Adipocyte (in vitro differentiated cells): ENCODE data around the gene RAPGEF5.

ENCODE experiments used
- DNase-seq: peaks from one replicate; pipeline ENCODE4 v3.0.0-alpha.2; 2015; ENCODE audit warnings: low read depth
- H3K27me3 ChIP-seq: replicated peaks from 2 replicates; pipeline ENCODE4 v1.7.0; 2013; ENCODE audit warnings: mild to moderate bottlenecking, low read length, moderate library complexity; ENCODE audit not compliant: control insufficient read depth, insufficient read depth
- H3K36me3 ChIP-seq: 2 replicates; pipeline ENCODE4 v1.7.0; 2013; ENCODE audit warnings: low read length, mild to moderate bottlenecking, moderate library complexity; ENCODE audit not compliant: control insufficient read depth, insufficient read depth, severe bottlenecking
- H3K4me1 ChIP-seq: 2 replicates; pipeline ENCODE4 v1.7.0; 2013; ENCODE audit warnings: mild to moderate bottlenecking, low read length, moderate library complexity; ENCODE audit not compliant: control insufficient read depth, insufficient read depth
- H3K4me3 ChIP-seq: 2 replicates; pipeline ENCODE4 v1.7.0; 2013; ENCODE audit warnings: mild to moderate bottlenecking, low read length, moderate library complexity
- H3K9ac ChIP-seq: 2 replicates; pipeline ENCODE4 v1.7.0; 2013; ENCODE audit warnings: mild to moderate bottlenecking, low read length, moderate library complexity
- H3K9me3 ChIP-seq: 2 replicates; pipeline ENCODE4 v1.7.0; 2013; ENCODE audit warnings: mild to moderate bottlenecking, low read length, moderate library complexity; ENCODE audit not compliant: control insufficient read depth

Gene RAPGEF5

GRCh38 chr7:22184549-22185199 lies 172.3 kb downstream of the RAPGEF5 start:
- Histone ChIP-seq H3K4me1 (peaks cover 6% of the 10 kb centered on the region), H3K9me3 (no peaks in the 10 kb centered on the region), H3K27me3 (peaks cover 3% of the 10 kb centered on the region), H3K9ac (no peak overlapping the region), H3K36me3 (no peaks in the 10 kb centered on the region), H3K4me3 (no peak overlapping the region)
- DNase-seq, result no peak

- DNase-seq, result no peak
- H3K36me3 ChIP-seq, result no peaks in the 10 kb centered on the region
- H3K27me3 ChIP-seq, result peaks cover 3% of the 10 kb centered on the region
Measured at GRCh38 chr7:22183522-22184280, 173.3 kb downstream of the RAPGEF5 start.

GRCh38 chr7:22182149-22182548 lies 174.8 kb downstream of the RAPGEF5 start:
- no peak for DNase-seq
- peaks cover 6% of the 10 kb centered on the region for H3K4me1 ChIP-seq
- peak overlapping the region; percentile 48 for H3K4me3 ChIP-seq
- peaks cover 3% of the 10 kb centered on the region for H3K27me3 ChIP-seq
- no peaks in the 10 kb centered on the region for H3K36me3 ChIP-seq
- H3K9ac ChIP-seq, result no peak overlapping the region
- H3K9me3 ChIP-seq, result no peaks in the 10 kb centered on the region

More at GRCh38 chr7:22183522-22184280, 173.3 kb downstream of the RAPGEF5 start:
- Histone ChIP-seq H3K4me3 (no peak overlapping the region), H3K4me1 (peaks cover 6% of the 10 kb centered on the region), H3K9ac (no peak overlapping the region), H3K9me3 (no peaks in the 10 kb centered on the region)

GRCh38 chr7:22181663-22182062 lies 175.3 kb downstream of the RAPGEF5 start:
- no peak for DNase-seq
- Histone ChIP-seq H3K4me3 (peak overlapping the region; percentile 48), H3K4me1 (peaks cover 6% of the 10 kb centered on the region), H3K9me3 (no peaks in the 10 kb centered on the region), H3K27me3 (peaks cover 3% of the 10 kb centered on the region), H3K9ac (no peak overlapping the region), H3K36me3 (no peaks in the 10 kb centered on the region)

- no peak for DNase-seq
- H3K9me3 ChIP-seq, result no peaks in the 10 kb centered on the region
- H3K4me1 ChIP-seq, result peaks cover 6% of the 10 kb centered on the region
- H3K27me3 ChIP-seq, result peaks cover 3% of the 10 kb centered on the region
- no peaks in the 10 kb centered on the region for H3K36me3 ChIP-seq
- H3K9ac ChIP-seq, result no peak overlapping the region
- no peak overlapping the region for H3K4me3 ChIP-seq
Measured at GRCh38 chr7:22179442-22179879, 177.5 kb downstream of the RAPGEF5 start.

- peaks cover 6% of the 10 kb centered on the region for H3K4me1 ChIP-seq
- DNase-seq, result no peak
- no peaks in the 10 kb centered on the region for H3K9me3 ChIP-seq
- H3K4me3 ChIP-seq, result no peak overlapping the region
- no peaks in the 10 kb centered on the region for H3K36me3 ChIP-seq
- no peak overlapping the region for H3K9ac ChIP-seq
- peaks cover 3% of the 10 kb centered on the region for H3K27me3 ChIP-seq
Measured at GRCh38 chr7:22178735-22179134, 178.2 kb downstream of the RAPGEF5 start.

- H3K4me3 ChIP-seq, result no peak overlapping the region
- no peak overlapping the region for H3K9ac ChIP-seq
- H3K27me3 ChIP-seq, result peaks cover 3% of the 10 kb centered on the region
- no peaks in the 10 kb centered on the region for H3K9me3 ChIP-seq
- peaks cover under 1% of the 10 kb centered on the region for H3K4me1 ChIP-seq
- no peak for DNase-seq
- no peaks in the 10 kb centered on the region for H3K36me3 ChIP-seq
Measured at GRCh38 chr7:22176791-22177412, 180.1 kb downstream of the RAPGEF5 start.

GRCh38 chr7:22174574-22174953 lies 182.4 kb downstream of the RAPGEF5 start:
- Histone ChIP-seq H3K9me3 (no peaks in the 10 kb centered on the region), H3K9ac (no peak overlapping the region), H3K27me3 (no peaks in the 10 kb centered on the region), H3K36me3 (no peaks in the 10 kb centered on the region), H3K4me1 (no peaks in the 10 kb centered on the region), H3K4me3 (no peak overlapping the region)
- no peak for DNase-seq

GRCh38 chr7:22173685-22174573 lies 183.0 kb downstream of the RAPGEF5 start:
- DNase-seq, result no peak
- H3K9ac ChIP-seq, result no peak overlapping the region
- H3K27me3 ChIP-seq, result no peaks in the 10 kb centered on the region
- H3K9me3 ChIP-seq, result no peaks in the 10 kb centered on the region
- H3K4me3 ChIP-seq, result no peak overlapping the region
- H3K4me1 ChIP-seq, result no peaks in the 10 kb centered on the region
- H3K36me3 ChIP-seq, result no peaks in the 10 kb centered on the region

GRCh38 chr7:22168129-22168634 lies 188.8 kb downstream of the RAPGEF5 start:
- no peaks in the 10 kb centered on the region for H3K27me3 ChIP-seq
- H3K9me3 ChIP-seq, result no peaks in the 10 kb centered on the region
- DNase-seq, result no peak
- H3K4me3 ChIP-seq, result no peak overlapping the region
- no peak overlapping the region for H3K9ac ChIP-seq
- no peaks in the 10 kb centered on the region for H3K36me3 ChIP-seq
- H3K4me1 ChIP-seq, result no peaks in the 10 kb centered on the region
